Neutrophil (primary cell): ENCODE measurements around the gene CIITA.

Source experiments
- H3K27ac ChIP-seq: fragments of 200-600 bp; sonication (generic); 2 replicates; pipeline ENCODE4 v1.5.1; 2016; ENCODE audit warnings: mild to moderate bottlenecking, moderate library complexity
- H3K27me3 ChIP-seq: fragments of 200-600 bp; sonication (generic); 2 replicates; pipeline ENCODE4 v1.6.0; 2016; ENCODE audit warnings: mild to moderate bottlenecking
- H3K36me3 ChIP-seq: fragments of 200-600 bp; sonication (generic); 2 replicates; pipeline ENCODE4 v1.5.1; 2017
- H3K4me1 ChIP-seq, 2 experiments: fragments of 200-600 bp in 1 of 2; sonication (generic) in 1 of 2; 1 replicate in 1 of 2; 2 replicates in 1 of 2; pipeline versions ENCODE4 v1.5.1 to v1.6.1; 2013 to 2016; ENCODE audit warnings: low read depth in 1 of 2, low read length in 1 of 2, mild to moderate bottlenecking in 1 of 2, moderate library complexity in 1 of 2; ENCODE audit not compliant: control insufficient read depth in 1 of 2, insufficient read depth in 1 of 2
- H3K4me3 ChIP-seq, 2 experiments: fragments of 200-600 bp in 1 of 2; sonication (generic) in 1 of 2; 1 replicate in 1 of 2; 2 replicates in 1 of 2; pipeline ENCODE4 v1.5.1; 2013 to 2016; ENCODE audit warnings: low read depth in 1 of 2, low read length in 1 of 2, mild to moderate bottlenecking in 1 of 2, moderate library complexity in 1 of 2
- H3K9me3 ChIP-seq: fragments of 200-600 bp; sonication (generic); 2 replicates; pipeline ENCODE4 v1.5.1; 2016
- CTCF ChIP-seq: fragments of 200-600 bp; sonication (generic); IDR thresholded peaks from 2 replicates; pipeline ENCODE4 v1.5.1; 2016; ENCODE audit warnings: antibody characterized with exemption

Gene CIITA

GRCh38 chr16:10945065-10945787 is 68.2 kb downstream of the CIITA start:
- Histone ChIP-seq H3K4me1 (peaks cover 77 to 80% of the 10 kb centered on the region in 2 experiments), H3K9me3 (no peaks in the 10 kb centered on the region), H3K4me3 (peak overlapping the region; percentile 70 to 94), H3K27me3 (peaks cover 6% of the 10 kb centered on the region), H3K36me3 (no peaks in the 10 kb centered on the region), H3K27ac (peak overlapping the region; percentile 79)
- TF ChIP-seq CTCF = no peak

GRCh38 chr16:10946308-10946707 is 69.3 kb downstream of the CIITA start:
- H3K27me3 ChIP-seq = peaks cover 2% of the 10 kb centered on the region
- no peak for TF ChIP-seq CTCF
- no peaks in the 10 kb centered on the region for H3K9me3 ChIP-seq
- no peak overlapping the region for H3K27ac ChIP-seq
- peaks cover 79 to 84% of the 10 kb centered on the region in 2 experiments for H3K4me1 ChIP-seq
- no peak overlapping the region for H3K4me3 ChIP-seq
- H3K36me3 ChIP-seq = no peaks in the 10 kb centered on the region

- no peak for TF ChIP-seq CTCF
- H3K4me1 ChIP-seq = peaks cover 71 to 79% of the 10 kb centered on the region in 2 experiments
These were observed 70.3 kb downstream of the CIITA start for GRCh38 chr16:10947211-10947787.

GRCh38 chr16:10949424-10949970 is 72.5 kb downstream of the CIITA start:
- Histone ChIP-seq H3K4me1 (peaks cover 60 to 69% of the 10 kb centered on the region in 2 experiments), H3K9me3 (no peaks in the 10 kb centered on the region), H3K27me3 (no peaks in the 10 kb centered on the region), H3K4me3 (peak overlapping the region in 1 of 2 experiments; percentile 10), H3K36me3 (no peaks in the 10 kb centered on the region), H3K27ac (peak overlapping the region; percentile 78)
- TF ChIP-seq CTCF = peak; percentile 84

More at GRCh38 chr16:10947211-10947787, 70.3 kb downstream of the CIITA start:
- Histone ChIP-seq H3K27ac (no peak overlapping the region), H3K36me3 (no peaks in the 10 kb centered on the region), H3K27me3 (no peaks in the 10 kb centered on the region), H3K9me3 (no peaks in the 10 kb centered on the region), H3K4me3 (no peak overlapping the region)

- no peak for TF ChIP-seq CTCF
- Histone ChIP-seq H3K4me3 (no peak overlapping the region), H3K27me3 (no peaks in the 10 kb centered on the region), H3K9me3 (no peaks in the 10 kb centered on the region), H3K4me1 (peaks cover 53 to 66% of the 10 kb centered on the region in 2 experiments), H3K27ac (peak overlapping the region; percentile 78), H3K36me3 (no peaks in the 10 kb centered on the region)
These were observed 73.4 kb downstream of the CIITA start for GRCh38 chr16:10950393-10950792.
